NB4 (cell line): ENCODE data around the gene PPM1N.

Experiments used
- DNase-seq: peaks from one replicate; pipeline ENCODE4 v3.0.0; 2010; ENCODE audit warnings: low read depth
- H3K4me3 ChIP-seq: one replicate; pipeline ENCODE4 v1.5.1; 2011; ENCODE audit warnings: mild to moderate bottlenecking, low read depth, low read length, moderate library complexity
- CTCF ChIP-seq: IDR thresholded peaks from one replicate; pipeline ENCODE4 v1.5.1; 2012; ENCODE audit warnings: low read depth, low read length
- MAX ChIP-seq: IDR thresholded peaks from 2 replicates; pipeline ENCODE4 v1.6.1; 2011; ENCODE audit warnings: low read depth, low read length
- MYC ChIP-seq: IDR thresholded peaks from 2 replicates; pipeline ENCODE4 v1.6.1; 2011; ENCODE audit warnings: low read depth, low read length
- POLR2A ChIP-seq: IDR thresholded peaks from 2 replicates; pipeline ENCODE4 v1.6.1; 2011; ENCODE audit warnings: mild to moderate bottlenecking; ENCODE audit not compliant: insufficient read length; ENCODE audit errors: extremely low read depth

Gene PPM1N

GRCh38 chr19:45455707-45456499 is 42.3 kb upstream of the PPM1N start:
- H3K4me3 ChIP-seq: no peak overlapping the region
- no peak for TF ChIP-seq CTCF
- peak; percentile 75 for TF ChIP-seq MAX
- DNase-seq: peak; percentile 92

GRCh38 chr19:45456500-45456815 is 41.8 kb upstream of the PPM1N start:
- H3K4me3 ChIP-seq: no peak overlapping the region
- no peak for DNase-seq
- TF ChIP-seq MYC (no peak), CTCF (no peak), POLR2A (no peak), MAX (no peak)

- TF ChIP-seq MYC (no peak), CTCF (no peak), MAX (no peak), POLR2A (no peak)
- no peak for DNase-seq
- no peak overlapping the region for H3K4me3 ChIP-seq
Observed at GRCh38 chr19:45457776-45458175, 40.5 kb upstream of the PPM1N start.

GRCh38 chr19:45460807-45461347 is 37.4 kb upstream of the PPM1N start:
- no peak overlapping the region for H3K4me3 ChIP-seq
- DNase-seq: no peak
- no peak for TF ChIP-seq MYC
- TF ChIP-seq MAX: no peak
- TF ChIP-seq POLR2A: no peak
- TF ChIP-seq CTCF: no peak

GRCh38 chr19:45462174-45462573 is 36.1 kb upstream of the PPM1N start:
- DNase-seq: no peak
- no peak overlapping the region for H3K4me3 ChIP-seq
- TF ChIP-seq MYC: no peak
- no peak for TF ChIP-seq CTCF
- no peak for TF ChIP-seq POLR2A
- no peak for TF ChIP-seq MAX

GRCh38 chr19:45463241-45463640 is 35.0 kb upstream of the PPM1N start:
- no peak for TF ChIP-seq MYC
- no peak for TF ChIP-seq MAX
- TF ChIP-seq POLR2A: no peak
- no peak for TF ChIP-seq CTCF
- no peak for DNase-seq
- no peak overlapping the region for H3K4me3 ChIP-seq
